ENCODE results near the gene TDRD5.

GRCh38 chr1:179709841-179710329, 118.3 kb downstream of the TDRD5 start:
- TF ChIP-seq CTCF (IDR thresholded peaks at IDR 0.05; ENCODE audit: low read depth, low read length), result no peak
- no peak for TF ChIP-seq POLR2A (IDR thresholded peaks at IDR 0.05; ENCODE audit: extremely low read depth, insufficient read length)
- TF ChIP-seq MYC (IDR thresholded peaks at IDR 0.05; ENCODE audit: low read depth, low read length), result no peak
